Adrenal gland (tissue), 12 donors: ENCODE data around the gene SMIM14. TPM values are rescaled to one million over a fixed set of nuclear protein-coding genes. Genes with fewer than 3 reads are reported as not detected.
A peak's percentile ranks its signal among the peaks of the same experiment; 100 is the strongest.

ENCODE experiments used
- DNase-seq, 7 donors: peaks; one replicate each; pipeline ENCODE4 v3.0.0-alpha.2; 2019 to 2020
- H3K27ac ChIP-seq, 5 donors: fragments of 200-600 bp; sonication (generic) in 4 of 5; 1 replicate in 3 of 5; 2 replicates in 2 of 5; pipeline versions ENCODE4 v1.5.1 to v1.8.0; 2016 to 2020; ENCODE audit warnings: mild to moderate bottlenecking in 1 of 5
- H3K27me3 ChIP-seq: fragments of 200-600 bp; 2 replicates; pipeline ENCODE4 v1.8.0; 2021
- H3K36me3 ChIP-seq, 2 donors: fragments of 200-600 bp; replicated peaks in 1 of 2; 1 replicate in 1 of 2; 2 replicates in 1 of 2; pipeline versions ENCODE4 v1.5.1 to v1.8.0; 2018 to 2022
- H3K4me1 ChIP-seq, 2 donors: fragments of 200-600 bp; replicated peaks in 1 of 2; 1 replicate in 1 of 2; 2 replicates in 1 of 2; pipeline versions ENCODE4 v1.5.1 to v1.8.0; 2018 to 2021
- H3K4me3 ChIP-seq, 4 donors: fragments of 200-600 bp; sonication (generic) in 3 of 4; one replicate each; pipeline ENCODE4 v1.5.1; 2016 to 2018
- H3K9me3 ChIP-seq, 3 donors: fragments of 200-600 bp; sonication (generic) in 1 of 3; replicated peaks in 1 of 3; 1 replicate in 2 of 3; 2 replicates in 1 of 3; pipeline versions ENCODE4 v1.5.1 to v1.8.0; 2016 to 2021
- CTCF ChIP-seq, 6 experiments: fragments of 450-650 bp in 4 of 6; fragments of 200-600 bp in 2 of 6; sonication (generic) in 1 of 6; IDR thresholded peaks; 1 replicate in 5 of 6; 2 replicates in 1 of 6; pipeline versions ENCODE4 v1.5.1 to v1.8.0; 2016 to 2021; ENCODE audit warnings: antibody characterized with exemption in 6 of 6, mild to moderate bottlenecking in 2 of 6, moderate library complexity in 1 of 6
- POLR2A ChIP-seq, 2 donors: fragments of 450-650 bp; IDR thresholded peaks; one replicate each; pipeline ENCODE4 v1.6.1; 2017; ENCODE audit warnings: antibody characterized with exemption in 2 of 2, mild to moderate bottlenecking in 2 of 2, moderate library complexity in 1 of 2
- WGBS, 4 donors: extraction: QIAGEN DNeasy Blood & Tissue Kit in 2 of 4; methylation state at CpG; one replicate each; pipeline versions ENCODE4 v1.1.5 to v1.1.7; 2013 to 2017; 5-methylcytosine and 5-hydroxymethylcytosine counted together
- intact Hi-C, 2 donors: fragments of 100-400 bp; cut with DNase I; formaldehyde crosslinking; loops; one replicate each; pipeline versions ENCODE4 v1.14.1 to v1.15.0; 2022 to 2023
- polyA plus RNA-seq, 3 donors: library from polyadenylated mRNA; stranded (reverse); fragments of 200-250 nt in 2 of 3; fragments of 350-450 nt in 1 of 3; fragmentation: Illumina TruSeq in 1 of 3; extraction: RNeasy Lipid Tissue Mini Kit (QIAGEN cat#74804) in 1 of 3; gene quantifications; one replicate each; pipeline ENCODE4 v1.2.3, GENCODE V29; 2013 to 2014
- total RNA-seq, 9 donors: library from RNA; depleted of rRNA in 4 of 9; stranded (reverse); fragments of >200 nt in 4 of 9; fragments of 120-200 nt in 1 of 9; fragmentation: NEBNext Ultra II Directional in 1 of 9; extraction: Animal tissue kit (Norgen Biotek cat#: 25700) in 1 of 9; gene quantifications; one replicate each; pipeline versions ENCODE4 v1.1.0 to v1.2.4, GENCODE V29; 2013 to 2023
- donor health status: healthy with polysubstance abuse.
- donor health status: Bipolar disorder and iron deficiency.
- donor health status: DM: yes; HTN: yes; CAD: no.
- donor health status: DM: no; HTN: no; CAD: no.
- donor health status: DM: no; HTN: no; CAD: no.
- donor health status: DM: yes; HTN: yes; CAD: no.

The SMIM14 gene
- total and polyA plus RNA-seq, 12 donors, result 24.1 to 160 (median 119) TPM

DNA sequence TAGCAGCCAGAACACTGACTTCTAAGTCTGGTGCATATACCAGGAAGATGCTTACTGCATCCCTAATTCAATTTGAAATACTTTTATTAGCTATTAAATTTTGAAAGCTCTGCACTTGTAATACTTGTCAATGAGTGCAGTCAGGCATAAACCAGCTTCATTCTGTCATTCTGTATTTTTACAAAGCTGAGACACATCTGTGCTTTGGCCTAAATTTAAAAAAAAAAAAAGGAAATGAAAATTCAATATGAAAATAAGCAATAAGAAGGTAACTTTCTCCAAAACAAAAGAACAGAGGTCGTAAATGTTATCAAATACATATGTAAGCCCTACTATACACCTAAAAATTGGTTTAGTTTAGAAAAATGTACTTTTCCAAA lies 7.0 kb downstream of the SMIM14 start:
- Histone ChIP-seq H3K27ac (no peak overlapping the region), H3K4me1 (peaks cover 13 to 34% of the 10 kb centered on the region in 2 donors), H3K36me3 (peaks cover 0 to 3% of the 10 kb centered on the region in 2 donors), H3K9me3 (no peaks in the 10 kb centered on the region), H3K27me3 (no peaks in the 10 kb centered on the region), H3K4me3 (no peak overlapping the region)
- no peak for TF ChIP-seq POLR2A (IDR thresholded peaks at IDR 0.05)
- TF ChIP-seq CTCF (IDR thresholded peaks at IDR 0.05), result no peak
- WGBS, 4 donors, result 87 to 95% (median 92%) methylated on average over 1 of the region's 1 CpG
- no peak for DNase-seq
- intact Hi-C loops, result no loop called here

- H3K36me3 ChIP-seq, result peaks cover 0 to 3% of the 10 kb centered on the region in 2 donors
- intact Hi-C loops, result no loop called here
- DNase-seq, result no peak
- H3K27ac ChIP-seq, result no peak overlapping the region
- TF ChIP-seq POLR2A (IDR thresholded peaks at IDR 0.05) (no peak), CTCF (IDR thresholded peaks at IDR 0.05) (no peak)
- WGBS, 4 donors, result 88 to 97% (median 93%) methylated on average over 2 of the region's 2 CpGs
- no peak overlapping the region for H3K4me3 ChIP-seq
- H3K27me3 ChIP-seq, result no peaks in the 10 kb centered on the region
- H3K4me1 ChIP-seq, result peaks cover 22 to 33% of the 10 kb centered on the region in 2 donors
- no peaks in the 10 kb centered on the region for H3K9me3 ChIP-seq
These were observed 11.3 kb downstream of the SMIM14 start for GRCh38 chr4:39627413-39627812.

GRCh38 chr4:39626913-39627312 lies 11.8 kb downstream of the SMIM14 start:
- DNase-seq, result no peak
- Histone ChIP-seq H3K27me3 (no peaks in the 10 kb centered on the region), H3K27ac (peak overlapping the region in 1 of 5 donors; percentile 23), H3K4me1 (peaks cover 27 to 38% of the 10 kb centered on the region in 2 donors), H3K9me3 (no peaks in the 10 kb centered on the region), H3K4me3 (no peak overlapping the region), H3K36me3 (peaks cover 0 to 3% of the 10 kb centered on the region in 2 donors)
- 69 to 85% (median 78%) methylated on average over 1 of the region's 1 CpG for WGBS, 4 donors
- intact Hi-C loops, result no loop called here
- TF ChIP-seq CTCF (IDR thresholded peaks at IDR 0.05) (no peak), POLR2A (IDR thresholded peaks at IDR 0.05) (no peak)

- no peaks in the 10 kb centered on the region for H3K27me3 ChIP-seq
- peak overlapping the region in 1 of 5 donors; percentile 4 for H3K27ac ChIP-seq
- no peaks in the 10 kb centered on the region for H3K9me3 ChIP-seq
- no peak for TF ChIP-seq POLR2A (IDR thresholded peaks at IDR 0.05)
- no peak for TF ChIP-seq CTCF (IDR thresholded peaks at IDR 0.05)
- DNase-seq, result peak in 1 of 7 donors; percentile 7
- peaks cover 32 to 44% of the 10 kb centered on the region in 2 donors for H3K4me1 ChIP-seq
- intact Hi-C loops, result no loop called here
- 71 to 84% (median 79%) methylated on average over 2 of the region's 2 CpGs for WGBS, 4 donors
- H3K36me3 ChIP-seq, result peaks cover 0 to 3% of the 10 kb centered on the region in 2 donors
- H3K4me3 ChIP-seq, result no peak overlapping the region
These were observed 12.4 kb downstream of the SMIM14 start for GRCh38 chr4:39626261-39626660.
